ENCODE measurements around the gene PI4K2B. TPM values are rescaled to one million over a fixed set of nuclear protein-coding genes. Genes with fewer than 3 reads are reported as not detected.
"Not testable (repeated sequence)": the region's sequence is repeated elsewhere in the genome, so short reads cannot be mapped to it uniquely, and the experiment has no call there.

The PI4K2B gene
- 20.3 TPM for polyA plus RNA-seq (2012; ENCODE audit: low read depth, missing spikeins)

DNA sequence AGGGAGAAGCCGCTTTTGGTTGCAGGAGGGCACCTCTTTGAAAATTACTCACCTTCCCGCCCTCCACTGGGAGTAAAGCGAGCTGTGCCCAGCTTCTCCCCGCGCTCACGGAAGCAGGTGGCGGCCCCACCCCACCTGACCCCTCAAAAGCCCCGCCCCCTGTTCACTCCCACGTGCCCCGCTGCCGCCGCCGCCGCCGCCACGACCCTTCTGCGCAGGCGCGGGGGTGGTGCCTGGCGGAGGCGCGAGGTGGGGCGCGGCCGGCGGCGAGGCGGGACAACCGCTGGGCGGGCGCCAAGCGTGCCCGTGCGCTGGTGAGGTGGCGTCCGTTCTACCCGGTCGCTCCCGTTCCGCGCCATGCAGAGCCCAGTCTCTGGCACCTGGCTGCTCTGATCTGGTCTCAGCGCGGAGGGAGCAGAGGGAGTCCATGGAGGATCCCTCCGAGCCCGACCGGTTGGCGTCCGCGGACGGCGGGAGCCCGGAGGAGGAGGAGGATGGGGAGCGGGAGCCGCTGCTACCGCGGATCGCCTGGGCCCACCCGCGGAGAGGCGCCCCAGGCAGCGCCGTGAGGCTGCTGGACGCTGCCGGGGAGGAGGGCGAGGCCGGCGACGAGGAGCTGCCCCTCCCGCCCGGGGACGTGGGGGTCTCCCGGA lies at the start of gene PI4K2B:
Gene PI4K2B, plus strand, starts transcription at position 297 of the 653 bp plus-strand sequence. Its CDS starts 131 bp downstream, at position 428.
- peak; percentile 98 for FAIRE-seq
- peak; percentile 77 for DNase-seq (ENCODE audit: insufficient read length, low spot score)
- TF ChIP-seq PAX5 (IDR thresholded peaks at IDR 0.05; ENCODE audit: insufficient read depth, low read length, severe bottlenecking) = peak; percentile 4
- TF ChIP-seq POLR2AphosphoS5 (IDR thresholded peaks at IDR 0.05; ENCODE audit: low read depth, low read length) = peak; percentile 84
- peak; percentile 82 for TF ChIP-seq POLR2A (IDR thresholded peaks at IDR 0.05; ENCODE audit: low read depth, low read length)
- peak; percentile 20; the same call in 1 of the 2 replicates for TF ChIP-seq TAF1 (IDR thresholded peaks at IDR 0.05; ENCODE audit: low read depth, low read length)
- peak; percentile 68; the same call in 1 of the 2 replicates for TF ChIP-seq POU2F2 (IDR thresholded peaks at IDR 0.05; ENCODE audit: low read depth, low read length)
- TF ChIP-seq SPI1 (IDR thresholded peaks at IDR 0.05; ENCODE audit: low read depth, low read length) = no peak

DNA sequence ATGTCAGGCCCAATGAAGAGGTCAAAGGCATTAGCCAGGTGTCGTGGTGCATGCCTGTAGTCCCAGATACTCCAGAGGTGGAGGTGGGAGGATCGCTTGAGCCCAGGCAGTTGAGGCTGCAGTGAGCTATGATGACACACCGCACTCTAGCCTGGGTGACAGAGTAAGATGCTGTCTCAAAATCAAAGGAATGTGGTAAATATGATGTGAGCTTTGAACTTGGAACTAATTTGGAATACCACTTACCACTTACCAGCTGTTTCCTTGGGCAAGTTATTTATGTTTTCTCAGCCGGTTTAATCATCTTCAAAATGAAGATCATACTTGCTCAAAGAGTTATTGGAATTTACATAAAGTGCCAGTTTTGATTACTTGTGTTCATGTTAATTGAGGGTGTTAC lies 49.8 kb upstream of the PI4K2B start:
- DNase-seq (ENCODE audit: insufficient read length, low spot score) = no peak
- TF ChIP-seq POLR2A (IDR thresholded peaks at IDR 0.05; ENCODE audit: low read depth, low read length) (no peak), POLR2AphosphoS5 (IDR thresholded peaks at IDR 0.05; ENCODE audit: low read depth, low read length) (no peak), TAF1 (IDR thresholded peaks at IDR 0.05; ENCODE audit: low read depth, low read length) (no peak), POU2F2 (IDR thresholded peaks at IDR 0.05; ENCODE audit: low read depth, low read length) (no peak), PAX5 (IDR thresholded peaks at IDR 0.05; ENCODE audit: insufficient read depth, low read length, severe bottlenecking) (no peak), SPI1 (IDR thresholded peaks at IDR 0.05; ENCODE audit: low read depth, low read length) (no peak)
- no peak for FAIRE-seq

GRCh38 chr4:25190407-25190806 lies 43.4 kb upstream of the PI4K2B start:
- FAIRE-seq (no peak), DNase-seq (ENCODE audit: insufficient read length, low spot score) (no peak)
- no peak for TF ChIP-seq POU2F2 (IDR thresholded peaks at IDR 0.05; ENCODE audit: low read depth, low read length)
- no peak for TF ChIP-seq POLR2AphosphoS5 (IDR thresholded peaks at IDR 0.05; ENCODE audit: low read depth, low read length)
- TF ChIP-seq SPI1 (IDR thresholded peaks at IDR 0.05; ENCODE audit: low read depth, low read length) = no peak
- no peak for TF ChIP-seq POLR2A (IDR thresholded peaks at IDR 0.05; ENCODE audit: low read depth, low read length)
- no peak for TF ChIP-seq TAF1 (IDR thresholded peaks at IDR 0.05; ENCODE audit: low read depth, low read length)
- TF ChIP-seq PAX5 (IDR thresholded peaks at IDR 0.05; ENCODE audit: insufficient read depth, low read length, severe bottlenecking) = no peak

GRCh38 chr4:25198713-25199112 lies 35.1 kb upstream of the PI4K2B start:
- TF ChIP-seq SPI1 (IDR thresholded peaks at IDR 0.05; ENCODE audit: low read depth, low read length) (no peak), POLR2A (IDR thresholded peaks at IDR 0.05; ENCODE audit: low read depth, low read length) (no peak), POLR2AphosphoS5 (IDR thresholded peaks at IDR 0.05; ENCODE audit: low read depth, low read length) (no peak), PAX5 (IDR thresholded peaks at IDR 0.05; ENCODE audit: insufficient read depth, low read length, severe bottlenecking) (no peak), POU2F2 (IDR thresholded peaks at IDR 0.05; ENCODE audit: low read depth, low read length) (no peak), TAF1 (IDR thresholded peaks at IDR 0.05; ENCODE audit: low read depth, low read length) (no peak)
- FAIRE-seq (no peak), DNase-seq (ENCODE audit: insufficient read length, low spot score) (no peak)

DNA sequence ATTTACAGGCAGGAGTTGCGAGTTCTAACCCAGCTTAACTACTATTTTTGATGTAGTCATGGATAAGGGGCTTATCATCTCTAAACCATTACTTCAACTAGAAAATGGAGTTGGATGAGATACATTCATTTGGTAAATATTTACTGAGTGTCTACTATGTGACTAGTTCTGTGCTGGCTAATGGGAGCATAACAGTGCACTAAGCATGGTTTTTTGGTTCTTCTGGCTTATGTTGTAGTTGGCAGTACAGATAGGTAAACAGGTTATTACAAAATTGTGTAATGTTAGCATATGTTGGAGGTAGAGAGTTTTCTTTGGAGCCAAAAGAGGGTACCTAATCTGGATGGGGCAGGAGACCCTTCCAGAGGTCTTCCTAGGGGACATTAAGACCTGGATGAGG lies 25.8 kb upstream of the PI4K2B start:
- TF ChIP-seq POU2F2 (IDR thresholded peaks at IDR 0.05; ENCODE audit: low read depth, low read length) (no peak), PAX5 (IDR thresholded peaks at IDR 0.05; ENCODE audit: insufficient read depth, low read length, severe bottlenecking) (no peak), SPI1 (IDR thresholded peaks at IDR 0.05; ENCODE audit: low read depth, low read length) (no peak), POLR2AphosphoS5 (IDR thresholded peaks at IDR 0.05; ENCODE audit: low read depth, low read length) (no peak), TAF1 (IDR thresholded peaks at IDR 0.05; ENCODE audit: low read depth, low read length) (no peak)
- no peak for DNase-seq (ENCODE audit: insufficient read length, low spot score)
- FAIRE-seq = peak; percentile 35

DNA sequence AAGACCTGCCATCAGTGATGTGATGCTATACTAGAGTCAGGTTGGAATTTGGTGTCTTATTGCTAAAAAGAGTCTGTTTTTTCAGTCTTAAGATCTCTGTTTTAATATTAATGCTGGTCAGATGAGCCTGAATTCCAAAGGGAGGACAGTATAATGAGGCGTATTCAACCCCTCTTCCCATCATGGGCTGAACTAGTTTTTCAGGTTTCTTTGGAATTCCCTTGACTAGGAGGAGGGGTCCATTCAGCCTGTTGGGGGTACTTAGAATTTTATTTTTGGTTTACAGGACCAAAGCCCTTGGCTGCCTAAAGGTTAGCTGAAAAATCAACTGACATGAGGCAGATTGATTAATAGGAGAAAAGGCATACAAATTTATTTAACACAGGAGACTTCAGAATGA lies 24.1 kb upstream of the PI4K2B start:
- TF ChIP-seq SPI1 (IDR thresholded peaks at IDR 0.05; ENCODE audit: low read depth, low read length) = no peak
- TF ChIP-seq TAF1 (IDR thresholded peaks at IDR 0.05; ENCODE audit: low read depth, low read length) = no peak
- no peak for DNase-seq (ENCODE audit: insufficient read length, low spot score)
- FAIRE-seq = no peak

GRCh38 chr4:25211721-25212120 lies 22.1 kb upstream of the PI4K2B start:
- TF ChIP-seq POU2F2 (IDR thresholded peaks at IDR 0.05; ENCODE audit: low read depth, low read length) (no peak), TAF1 (IDR thresholded peaks at IDR 0.05; ENCODE audit: low read depth, low read length) (no peak), POLR2A (IDR thresholded peaks at IDR 0.05; ENCODE audit: low read depth, low read length) (no peak), SPI1 (IDR thresholded peaks at IDR 0.05; ENCODE audit: low read depth, low read length) (no peak), PAX5 (IDR thresholded peaks at IDR 0.05; ENCODE audit: insufficient read depth, low read length, severe bottlenecking) (no peak), POLR2AphosphoS5 (IDR thresholded peaks at IDR 0.05; ENCODE audit: low read depth, low read length) (no peak)
- FAIRE-seq (no peak), DNase-seq (ENCODE audit: insufficient read length, low spot score) (no peak)

GRCh38 chr4:25212822-25213221 lies 21.0 kb upstream of the PI4K2B start:
- TF ChIP-seq TAF1 (IDR thresholded peaks at IDR 0.05; ENCODE audit: low read depth, low read length) = no peak
- no peak for TF ChIP-seq PAX5 (IDR thresholded peaks at IDR 0.05; ENCODE audit: insufficient read depth, low read length, severe bottlenecking)
- no peak for TF ChIP-seq POU2F2 (IDR thresholded peaks at IDR 0.05; ENCODE audit: low read depth, low read length)
- TF ChIP-seq POLR2AphosphoS5 (IDR thresholded peaks at IDR 0.05; ENCODE audit: low read depth, low read length) = no peak
- TF ChIP-seq SPI1 (IDR thresholded peaks at IDR 0.05; ENCODE audit: low read depth, low read length) = no peak
- TF ChIP-seq POLR2A (IDR thresholded peaks at IDR 0.05; ENCODE audit: low read depth, low read length) = no peak
- DNase-seq (ENCODE audit: insufficient read length, low spot score) (no peak), FAIRE-seq (no peak)

DNA sequence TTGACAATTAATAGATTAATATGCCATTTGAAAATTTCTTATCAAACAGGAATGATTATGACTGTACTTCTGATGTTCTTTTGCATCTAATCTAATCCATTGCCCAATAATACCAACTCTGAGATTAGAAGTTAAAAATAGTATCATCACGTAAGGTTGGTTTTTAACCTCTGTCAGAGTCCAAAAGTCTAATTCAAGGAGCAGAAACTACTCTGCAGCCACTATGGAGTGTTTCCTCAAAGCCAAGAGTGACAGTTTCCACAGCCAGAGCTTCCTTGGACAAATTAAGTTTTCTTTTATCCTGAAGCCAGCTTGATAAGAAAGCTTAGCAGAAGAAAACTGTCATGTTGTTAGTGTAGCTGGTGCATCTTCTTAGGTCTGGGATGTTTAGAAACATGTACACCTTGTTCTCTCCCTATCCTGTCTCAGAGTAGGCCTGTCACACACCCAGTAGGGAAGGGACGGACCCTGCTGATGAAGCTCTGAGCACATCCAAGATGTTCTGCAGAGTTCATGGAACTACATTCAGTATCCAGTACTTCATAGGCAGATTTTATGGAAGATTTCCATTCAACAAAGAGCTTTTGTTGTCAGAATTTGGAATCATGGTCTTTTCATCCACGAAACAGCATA lies 20.4 kb upstream of the PI4K2B start:
- no peak for FAIRE-seq
- no peak for DNase-seq (ENCODE audit: insufficient read length, low spot score)
- no peak for TF ChIP-seq PAX5 (IDR thresholded peaks at IDR 0.05; ENCODE audit: insufficient read depth, low read length, severe bottlenecking)
- no peak for TF ChIP-seq POLR2A (IDR thresholded peaks at IDR 0.05; ENCODE audit: low read depth, low read length)

GRCh38 chr4:25214750-25215149 lies 19.1 kb upstream of the PI4K2B start:
- DNase-seq (ENCODE audit: insufficient read length, low spot score); FAIRE-seq: not testable (repeated sequence)
